GM23338 (cell line): ENCODE results near the gene RXFP4. TPM values are rescaled to one million over a fixed set of nuclear protein-coding genes. Genes with fewer than 3 reads are reported as not detected.

Experiments used
- ATAC-seq: fragments of 200-7000 bp; cut with Tn5 transposase; 3 replicates; pipeline ENCODE4 v1.9.1; 2020
- DNase-seq: peaks from one replicate; pipeline ENCODE4 v3.0.0-alpha.2; 2015; ENCODE audit warnings: low spot score
- H2AFZ ChIP-seq: fragments of 200-600 bp; sonication (generic); 2 replicates; pipeline ENCODE4 v1.8.0; 2016; ENCODE audit warnings: antibody characterized with exemption, mild to moderate bottlenecking, moderate library complexity
- H3F3A ChIP-seq: fragments of 200-600 bp; sonication (generic); replicated peaks from 2 replicates; pipeline ENCODE4 v1.8.0; 2017; ENCODE audit warnings: antibody characterized with exemption, mixed run types, low read depth
- H3K27ac ChIP-seq: fragments of 200-600 bp; sonication (generic); 2 replicates; pipeline ENCODE4 v1.6.1; 2016; ENCODE audit warnings: low read depth
- H3K27me3 ChIP-seq: fragments of 200-600 bp; sonication (generic); 2 replicates; pipeline ENCODE4 v1.8.0; 2016; ENCODE audit warnings: mild to moderate bottlenecking, mixed run types, moderate library complexity; ENCODE audit not compliant: insufficient read depth
- H3K36me3 ChIP-seq: fragments of 200-600 bp; sonication (generic); 2 replicates; pipeline ENCODE4 v1.8.0; 2016; ENCODE audit warnings: mild to moderate bottlenecking; ENCODE audit not compliant: insufficient read depth
- H3K4me1 ChIP-seq: fragments of 200-600 bp; sonication (generic); 2 replicates; pipeline ENCODE4 v1.8.0; 2016; ENCODE audit warnings: mild to moderate bottlenecking, moderate library complexity; ENCODE audit not compliant: insufficient read depth
- H3K4me2 ChIP-seq: fragments of 200-600 bp; sonication (generic); 2 replicates; pipeline ENCODE4 v1.7.1; 2017; ENCODE audit warnings: mixed run types
- H3K4me3 ChIP-seq: fragments of 200-600 bp; sonication (generic); 2 replicates; pipeline ENCODE4 v1.6.1; 2016; ENCODE audit warnings: mixed run types
- H3K79me2 ChIP-seq: fragments of 200-600 bp; sonication (generic); replicated peaks from 2 replicates; pipeline ENCODE4 v1.8.0; 2017; ENCODE audit warnings: mild to moderate bottlenecking; ENCODE audit not compliant: insufficient read depth
- H3K9me2 ChIP-seq: fragments of 200-600 bp; sonication (generic); 2 replicates; pipeline ENCODE4 v1.8.0; 2017; ENCODE audit not compliant: insufficient read depth
- H4K20me1 ChIP-seq: fragments of 200-600 bp; sonication (generic); replicated peaks from 2 replicates; pipeline ENCODE4 v1.8.0; 2017; ENCODE audit warnings: mild to moderate bottlenecking; ENCODE audit not compliant: insufficient read depth
- H3K27ac Mint-ChIP-seq: 2 replicates; pipeline ENCODE4 v1.8.0; 2020; ENCODE audit warnings: inconsistent platforms, mild to moderate bottlenecking, moderate library complexity, mixed read lengths
- H3K27me3 Mint-ChIP-seq: 3 replicates; pipeline ENCODE4 v1.8.0; 2022; ENCODE audit warnings: low read depth, mild to moderate bottlenecking, moderate library complexity, mixed read lengths, inconsistent platforms; ENCODE audit not compliant: insufficient read depth, poor library complexity
- H3K36me3 Mint-ChIP-seq: 3 replicates; pipeline ENCODE4 v1.8.0; 2021; ENCODE audit warnings: low read depth, mild to moderate bottlenecking, inconsistent platforms, moderate library complexity, mixed read lengths
- H3K4me1 Mint-ChIP-seq: 3 replicates; pipeline ENCODE4 v1.8.0; 2020; ENCODE audit warnings: mild to moderate bottlenecking, inconsistent platforms, mixed read lengths
- H3K4me3 Mint-ChIP-seq: 3 replicates; pipeline ENCODE4 v1.8.0; 2021; ENCODE audit warnings: moderate library complexity, mild to moderate bottlenecking, inconsistent platforms, mixed read lengths
- H3K9me3 Mint-ChIP-seq: 3 replicates; pipeline ENCODE4 v1.8.0; 2020; ENCODE audit warnings: moderate library complexity, mild to moderate bottlenecking, inconsistent platforms, mixed read lengths
- EZH2 ChIP-seq: fragments of 200-600 bp; sonication (generic); IDR thresholded peaks from one replicate; pipeline ENCODE4 v1.8.0; 2017; ENCODE audit warnings: antibody characterized with exemption, mild to moderate bottlenecking, low read depth; ENCODE audit not compliant: unreplicated experiment
- JUNB ChIP-seq: IDR thresholded peaks from one replicate; pipeline ENCODE4 v1.6.1; 2016; ENCODE audit warnings: antibody characterized with exemption; ENCODE audit not compliant: unreplicated experiment
- POLR2AphosphoS5 ChIP-seq: IDR thresholded peaks from 2 replicates; pipeline ENCODE4 v1.6.1; 2016; ENCODE audit warnings: antibody characterized with exemption, low read depth
- REST ChIP-seq: IDR thresholded peaks from one replicate; pipeline ENCODE4 v1.6.1; 2018; ENCODE audit warnings: antibody characterized with exemption; ENCODE audit not compliant: unreplicated experiment
- ZNF114 ChIP-seq: fragments of 250-450 bp; sonication (Bioruptor Pico); IDR thresholded peaks from 2 replicates; pipeline ENCODE4 v1.5.0; 2020; ENCODE audit warnings: mild to moderate bottlenecking, moderate library complexity
- ZNF331 ChIP-seq: fragments of 250-450 bp; sonication (Bioruptor Pico); IDR thresholded peaks from 2 replicates; pipeline ENCODE4 v1.5.0; 2020; ENCODE audit warnings: low read depth, mild to moderate bottlenecking, moderate library complexity
- polyA plus RNA-seq: library from polyadenylated mRNA; unstranded; fragments of >200 nt; fragmentation: Nextera tagmentation; extraction: Ambion mirVana; gene quantifications from 2 replicates; pipeline ENCODE4 v1.2.1, GENCODE V29; 2016
- total RNA-seq: library from RNA; depleted of rRNA; stranded (reverse); fragments of >200 nt; shearing (Covaris generic); gene quantifications from 2 replicates; pipeline ENCODE4 v1.2.3, GENCODE V29; 2014
- TF ChIP-seq, protein P1 (sequence below), 2 experiments: fragments of 200-600 bp in 1 of 2; sonication (generic) in 1 of 2; conservative IDR thresholded peaks; 2 replicates each; pipeline versions ENCODE4 v1.5.1 to v1.6.1; 2016 to 2017; ENCODE audit warnings: antibody characterized with exemption in 2 of 2, low read depth in 2 of 2, mild to moderate bottlenecking in 2 of 2, moderate library complexity in 1 of 2
- TF ChIP-seq, protein P2 (sequence below): fragments of 250-450 bp; sonication (Bioruptor Pico); IDR thresholded peaks from 2 replicates; pipeline ENCODE4 v1.5.0; 2020; ENCODE audit warnings: mild to moderate bottlenecking, moderate library complexity
- TF ChIP-seq, protein P3 (sequence below): IDR thresholded peaks from 2 replicates; pipeline ENCODE4 v1.6.1; 2016; ENCODE audit warnings: antibody characterized with exemption

The RXFP4 gene
- total and polyA plus RNA-seq, 2 experiments from 2014 or later: not detected

DNA sequence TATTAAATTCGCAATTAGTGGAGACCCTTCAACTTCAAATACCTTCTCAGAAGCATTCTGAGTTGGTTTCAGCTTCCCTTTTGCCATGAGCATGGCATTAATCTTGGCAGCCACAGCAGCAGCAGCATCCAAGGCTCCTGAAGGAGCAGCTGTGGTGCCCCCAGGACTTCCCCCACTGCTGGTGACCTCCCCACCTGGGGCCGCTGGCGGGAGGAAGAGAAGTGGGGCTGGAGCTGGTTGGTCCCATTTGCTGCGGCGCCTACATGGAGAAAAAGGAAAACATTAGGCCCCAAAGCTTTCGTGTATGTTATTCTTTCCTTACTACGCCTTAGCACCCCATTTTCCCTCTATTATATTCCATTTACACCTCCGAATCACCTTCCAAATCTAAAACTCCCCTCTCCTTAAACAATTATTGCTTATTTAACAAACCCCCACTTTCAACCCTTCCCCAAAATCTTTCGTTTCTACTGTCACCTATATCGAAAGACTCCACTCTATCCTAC, 7.8 kb upstream of the RXFP4 start:
- peaks cover 13% of the 10 kb centered on the region for H3F3A ChIP-seq
- Mint-ChIP-seq H3K36me3 (peaks cover 10% of the 10 kb centered on the region), H3K9me3 (no peaks in the 10 kb centered on the region), H3K27me3 (peaks cover 6% of the 10 kb centered on the region), H3K4me1 (peaks cover 12% of the 10 kb centered on the region; the same call in 2 of the 3 replicates), H3K4me3 (no peak overlapping the region), H3K27ac (no peak overlapping the region)
- peaks cover 16% of the 10 kb centered on the region for H3K4me1 ChIP-seq
- peaks cover 42% of the 10 kb centered on the region for H4K20me1 ChIP-seq
- H3K79me2 ChIP-seq: peaks cover 55% of the 10 kb centered on the region
- H3K27me3 ChIP-seq: no peaks in the 10 kb centered on the region
- ATAC-seq (peak; percentile 18), DNase-seq (no peak)
- no peak overlapping the region for H2AFZ ChIP-seq
- H3K36me3 ChIP-seq: peaks cover 44% of the 10 kb centered on the region
- peak overlapping the region; percentile 82 for H3K27ac ChIP-seq
- H3K4me2 ChIP-seq: peak overlapping the region; percentile 94
- no peaks in the 10 kb centered on the region for H3K9me2 ChIP-seq
- no peak for TF ChIP-seq POLR2AphosphoS5
- TF ChIP-seq ZNF114 (CRISPR knock-in tag): no peak
- no peak for TF ChIP-seq REST
- TF ChIP-seq, protein P1, sequence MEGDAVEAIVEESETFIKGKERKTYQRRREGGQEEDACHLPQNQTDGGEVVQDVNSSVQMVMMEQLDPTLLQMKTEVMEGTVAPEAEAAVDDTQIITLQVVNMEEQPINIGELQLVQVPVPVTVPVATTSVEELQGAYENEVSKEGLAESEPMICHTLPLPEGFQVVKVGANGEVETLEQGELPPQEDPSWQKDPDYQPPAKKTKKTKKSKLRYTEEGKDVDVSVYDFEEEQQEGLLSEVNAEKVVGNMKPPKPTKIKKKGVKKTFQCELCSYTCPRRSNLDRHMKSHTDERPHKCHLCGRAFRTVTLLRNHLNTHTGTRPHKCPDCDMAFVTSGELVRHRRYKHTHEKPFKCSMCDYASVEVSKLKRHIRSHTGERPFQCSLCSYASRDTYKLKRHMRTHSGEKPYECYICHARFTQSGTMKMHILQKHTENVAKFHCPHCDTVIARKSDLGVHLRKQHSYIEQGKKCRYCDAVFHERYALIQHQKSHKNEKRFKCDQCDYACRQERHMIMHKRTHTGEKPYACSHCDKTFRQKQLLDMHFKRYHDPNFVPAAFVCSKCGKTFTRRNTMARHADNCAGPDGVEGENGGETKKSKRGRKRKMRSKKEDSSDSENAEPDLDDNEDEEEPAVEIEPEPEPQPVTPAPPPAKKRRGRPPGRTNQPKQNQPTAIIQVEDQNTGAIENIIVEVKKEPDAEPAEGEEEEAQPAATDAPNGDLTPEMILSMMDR (conservative IDR thresholded peaks at IDR 0.05; ENCODE audit: low read depth in 2 of 2): no peak
- TF ChIP-seq ZNF331 (CRISPR knock-in tag): no peak
- TF ChIP-seq, protein P2, sequence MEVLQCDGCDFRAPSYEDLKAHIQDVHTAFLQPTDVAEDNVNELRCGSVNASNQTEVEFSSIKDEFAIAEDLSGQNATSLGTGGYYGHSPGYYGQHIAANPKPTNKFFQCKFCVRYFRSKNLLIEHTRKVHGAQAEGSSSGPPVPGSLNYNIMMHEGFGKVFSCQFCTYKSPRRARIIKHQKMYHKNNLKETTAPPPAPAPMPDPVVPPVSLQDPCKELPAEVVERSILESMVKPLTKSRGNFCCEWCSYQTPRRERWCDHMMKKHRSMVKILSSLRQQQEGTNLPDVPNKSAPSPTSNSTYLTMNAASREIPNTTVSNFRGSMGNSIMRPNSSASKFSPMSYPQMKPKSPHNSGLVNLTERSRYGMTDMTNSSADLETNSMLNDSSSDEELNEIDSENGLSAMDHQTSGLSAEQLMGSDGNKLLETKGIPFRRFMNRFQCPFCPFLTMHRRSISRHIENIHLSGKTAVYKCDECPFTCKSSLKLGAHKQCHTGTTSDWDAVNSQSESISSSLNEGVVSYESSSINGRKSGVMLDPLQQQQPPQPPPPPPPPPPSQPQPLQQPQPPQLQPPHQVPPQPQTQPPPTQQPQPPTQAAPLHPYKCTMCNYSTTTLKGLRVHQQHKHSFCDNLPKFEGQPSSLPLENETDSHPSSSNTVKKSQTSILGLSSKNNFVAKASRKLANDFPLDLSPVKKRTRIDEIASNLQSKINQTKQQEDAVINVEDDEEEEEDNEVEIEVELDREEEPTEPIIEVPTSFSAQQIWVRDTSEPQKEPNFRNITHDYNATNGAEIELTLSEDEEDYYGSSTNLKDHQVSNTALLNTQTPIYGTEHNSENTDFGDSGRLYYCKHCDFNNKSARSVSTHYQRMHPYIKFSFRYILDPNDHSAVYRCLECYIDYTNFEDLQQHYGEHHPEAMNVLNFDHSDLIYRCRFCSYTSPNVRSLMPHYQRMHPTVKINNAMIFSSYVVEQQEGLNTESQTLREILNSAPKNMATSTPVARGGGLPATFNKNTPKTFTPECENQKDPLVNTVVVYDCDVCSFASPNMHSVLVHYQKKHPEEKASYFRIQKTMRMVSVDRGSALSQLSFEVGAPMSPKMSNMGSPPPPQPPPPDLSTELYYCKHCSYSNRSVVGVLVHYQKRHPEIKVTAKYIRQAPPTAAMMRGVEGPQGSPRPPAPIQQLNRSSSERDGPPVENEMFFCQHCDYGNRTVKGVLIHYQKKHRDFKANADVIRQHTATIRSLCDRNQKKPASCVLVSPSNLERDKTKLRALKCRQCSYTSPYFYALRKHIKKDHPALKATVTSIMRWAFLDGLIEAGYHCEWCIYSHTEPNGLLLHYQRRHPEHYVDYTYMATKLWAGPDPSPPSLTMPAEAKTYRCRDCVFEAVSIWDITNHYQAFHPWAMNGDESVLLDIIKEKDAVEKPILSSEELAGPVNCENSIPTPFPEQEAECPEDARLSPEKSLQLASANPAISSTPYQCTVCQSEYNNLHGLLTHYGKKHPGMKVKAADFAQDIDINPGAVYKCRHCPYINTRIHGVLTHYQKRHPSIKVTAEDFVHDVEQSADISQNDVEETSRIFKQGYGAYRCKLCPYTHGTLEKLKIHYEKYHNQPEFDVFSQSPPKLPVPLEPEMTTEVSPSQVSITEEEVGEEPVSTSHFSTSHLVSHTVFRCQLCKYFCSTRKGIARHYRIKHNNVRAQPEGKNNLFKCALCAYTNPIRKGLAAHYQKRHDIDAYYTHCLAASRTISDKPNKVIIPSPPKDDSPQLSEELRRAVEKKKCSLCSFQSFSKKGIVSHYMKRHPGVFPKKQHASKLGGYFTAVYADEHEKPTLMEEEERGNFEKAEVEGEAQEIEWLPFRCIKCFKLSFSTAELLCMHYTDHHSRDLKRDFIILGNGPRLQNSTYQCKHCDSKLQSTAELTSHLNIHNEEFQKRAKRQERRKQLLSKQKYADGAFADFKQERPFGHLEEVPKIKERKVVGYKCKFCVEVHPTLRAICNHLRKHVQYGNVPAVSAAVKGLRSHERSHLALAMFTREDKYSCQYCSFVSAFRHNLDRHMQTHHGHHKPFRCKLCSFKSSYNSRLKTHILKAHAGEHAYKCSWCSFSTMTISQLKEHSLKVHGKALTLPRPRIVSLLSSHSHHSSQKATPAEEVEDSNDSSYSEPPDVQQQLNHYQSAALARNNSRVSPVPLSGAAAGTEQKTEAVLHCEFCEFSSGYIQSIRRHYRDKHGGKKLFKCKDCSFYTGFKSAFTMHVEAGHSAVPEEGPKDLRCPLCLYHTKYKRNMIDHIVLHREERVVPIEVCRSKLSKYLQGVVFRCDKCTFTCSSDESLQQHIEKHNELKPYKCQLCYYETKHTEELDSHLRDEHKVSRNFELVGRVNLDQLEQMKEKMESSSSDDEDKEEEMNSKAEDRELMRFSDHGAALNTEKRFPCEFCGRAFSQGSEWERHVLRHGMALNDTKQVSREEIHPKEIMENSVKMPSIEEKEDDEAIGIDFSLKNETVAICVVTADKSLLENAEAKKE: no peak
- TF ChIP-seq, protein P3, sequence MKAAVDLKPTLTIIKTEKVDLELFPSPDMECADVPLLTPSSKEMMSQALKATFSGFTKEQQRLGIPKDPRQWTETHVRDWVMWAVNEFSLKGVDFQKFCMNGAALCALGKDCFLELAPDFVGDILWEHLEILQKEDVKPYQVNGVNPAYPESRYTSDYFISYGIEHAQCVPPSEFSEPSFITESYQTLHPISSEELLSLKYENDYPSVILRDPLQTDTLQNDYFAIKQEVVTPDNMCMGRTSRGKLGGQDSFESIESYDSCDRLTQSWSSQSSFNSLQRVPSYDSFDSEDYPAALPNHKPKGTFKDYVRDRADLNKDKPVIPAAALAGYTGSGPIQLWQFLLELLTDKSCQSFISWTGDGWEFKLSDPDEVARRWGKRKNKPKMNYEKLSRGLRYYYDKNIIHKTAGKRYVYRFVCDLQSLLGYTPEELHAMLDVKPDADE: no peak
- no peak for TF ChIP-seq JUNB
- TF ChIP-seq EZH2: no peak
- peak overlapping the region; percentile 81 for H3K4me3 ChIP-seq
